ENCODE data around the gene EPGN. TPM values are rescaled to one million over a fixed set of nuclear protein-coding genes. Genes with fewer than 3 reads are reported as not detected.

EPGN gene
- total and polyA plus RNA-seq, 4 donors = 0.79 to 3.0 (median 1.6) TPM

- Histone ChIP-seq H3K9me3 (ENCODE audit: control insufficient read depth in 4 of 4, insufficient read depth in 3 of 4, low read length in 3 of 4) (no peaks in the 10 kb centered on the region), H3K36me3 (ENCODE audit: control insufficient read depth in 4 of 4, insufficient read depth in 4 of 4, low read length in 4 of 4) (peaks cover 0 to 3% (median 0%) of the 10 kb centered on the region in 4 donors), H3K4me3 (no peak overlapping the region), H3K4me1 (ENCODE audit: control insufficient read depth in 5 of 5, insufficient read depth in 5 of 5, low read length in 5 of 5) (peaks cover 0 to 3% (median 0%) of the 10 kb centered on the region in 5 donors), H3K27me3 (ENCODE audit: control insufficient read depth in 3 of 3, insufficient read depth in 3 of 3, low read length in 2 of 3) (no peaks in the 10 kb centered on the region), H3K27ac (ENCODE audit: low read depth in 1 of 2, low read length in 1 of 2) (no peak overlapping the region), H3K9ac (ENCODE audit: insufficient read depth in 1 of 2, low read length in 2 of 2) (no peak overlapping the region)
- WGBS, 2 donors = 75 to 91% methylated on average over 1 of the region's 1 CpG
- TF ChIP-seq CTCF (IDR thresholded peaks at IDR 0.05; ENCODE audit: control extremely low read depth, extremely low read depth) = no peak
- ATAC-seq (ENCODE audit: insufficient read depth, low FRiP score) (no peak), DNase-seq (peak in 2 of 3 donors; percentile 68 to 70)
Measured at GRCh38 chr4:74291471-74291870, 16.8 kb upstream of the EPGN start.

GRCh38 chr4:74292111-74292870, 16.0 kb upstream of the EPGN start:
- TF ChIP-seq CTCF (IDR thresholded peaks at IDR 0.05; ENCODE audit: control extremely low read depth, extremely low read depth) = no peak
- Histone ChIP-seq H3K27me3 (ENCODE audit: control insufficient read depth in 3 of 3, insufficient read depth in 3 of 3, low read length in 2 of 3) (no peaks in the 10 kb centered on the region), H3K36me3 (ENCODE audit: control insufficient read depth in 4 of 4, insufficient read depth in 4 of 4, low read length in 4 of 4) (peaks cover 0 to 3% (median 0%) of the 10 kb centered on the region in 4 donors), H3K9me3 (ENCODE audit: control insufficient read depth in 4 of 4, insufficient read depth in 3 of 4, low read length in 3 of 4) (no peaks in the 10 kb centered on the region), H3K9ac (ENCODE audit: insufficient read depth in 1 of 2, low read length in 2 of 2) (no peak overlapping the region), H3K4me3 (no peak overlapping the region), H3K4me1 (ENCODE audit: control insufficient read depth in 5 of 5, insufficient read depth in 5 of 5, low read length in 5 of 5) (peaks cover 0 to 3% (median 0%) of the 10 kb centered on the region in 5 donors), H3K27ac (ENCODE audit: low read depth in 1 of 2, low read length in 1 of 2) (no peak overlapping the region)
- ATAC-seq (ENCODE audit: insufficient read depth, low FRiP score) (no peak), DNase-seq (no peak)

- WGBS, 2 donors = 71 to 91% methylated on average over 2 of the region's 2 CpGs
- Histone ChIP-seq H3K4me3 (no peak overlapping the region), H3K36me3 (ENCODE audit: control insufficient read depth in 4 of 4, insufficient read depth in 4 of 4, low read length in 4 of 4) (peaks cover 0 to 3% (median 0%) of the 10 kb centered on the region in 4 donors), H3K9me3 (ENCODE audit: control insufficient read depth in 4 of 4, insufficient read depth in 3 of 4, low read length in 3 of 4) (no peaks in the 10 kb centered on the region), H3K4me1 (ENCODE audit: control insufficient read depth in 5 of 5, insufficient read depth in 5 of 5, low read length in 5 of 5) (peaks cover 0 to 3% (median 0%) of the 10 kb centered on the region in 5 donors), H3K27ac (ENCODE audit: low read depth in 1 of 2, low read length in 1 of 2) (no peak overlapping the region), H3K9ac (ENCODE audit: insufficient read depth in 1 of 2, low read length in 2 of 2) (no peak overlapping the region), H3K27me3 (ENCODE audit: control insufficient read depth in 3 of 3, insufficient read depth in 3 of 3, low read length in 2 of 3) (no peaks in the 10 kb centered on the region)
- DNase-seq (peak in 1 of 3 donors; percentile 27), ATAC-seq (ENCODE audit: insufficient read depth, low FRiP score) (no peak)
- no peak for TF ChIP-seq CTCF (IDR thresholded peaks at IDR 0.05; ENCODE audit: control extremely low read depth, extremely low read depth)
Measured at GRCh38 chr4:74293558-74293957, 14.7 kb upstream of the EPGN start.
